Astrocyte (in vitro differentiated cells and primary cell): ENCODE measurements around the gene GYPC. TPM values are rescaled to one million over a fixed set of nuclear protein-coding genes. Genes with fewer than 3 reads are reported as not detected.

ENCODE experiments used
- total RNA-seq: library from RNA; stranded (reverse); gene quantifications from 2 replicates; pipeline ENCODE4 v1.2.1, GENCODE V29; 2021

GYPC gene
- total RNA-seq, 1 donor from 2014 or later, result 29.3 TPM

Other genes starting within 250 kb of the GYPC start
- gene TEX51, start 242.7 kb downstream of the GYPC start, total RNA-seq, result not detected in 2 replicates